ENCODE data around the gene BPIFB4. TPM values are rescaled to one million over a fixed set of nuclear protein-coding genes. Genes with fewer than 3 reads are reported as not detected.

Gene BPIFB4
- total RNA-seq, result not detected in 2 replicates

GRCh38 chr20:33079259-33079658 lies at the start of gene BPIFB4:
Gene BPIFB4, plus strand, starts transcription at chr20:33079643. Its CDS starts 1,884 bp downstream, at chr20:33081527.

DNA sequence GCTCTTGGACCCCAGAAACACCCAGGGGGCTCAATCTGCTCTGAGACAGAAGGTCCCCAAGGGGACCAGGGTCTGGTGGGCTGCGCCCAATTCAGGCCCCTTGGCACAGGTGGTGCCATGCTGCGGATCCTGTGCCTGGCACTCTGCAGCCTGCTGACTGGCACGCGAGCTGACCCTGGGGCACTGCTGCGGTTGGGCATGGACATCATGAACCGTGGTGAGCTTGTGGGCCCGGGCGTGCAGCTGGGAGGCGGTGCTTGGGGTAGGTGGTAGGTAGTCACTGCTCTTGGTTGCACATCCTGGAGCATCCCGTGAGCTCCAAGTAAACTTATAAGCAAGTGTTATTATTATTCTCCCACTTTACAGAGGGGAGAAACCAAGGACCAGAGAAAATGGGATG lies 47.9 kb upstream of the BPIFB4 start, which contains the start of gene BPIFB6:
Gene BPIFB6, plus strand, starts transcription at position 118 of the 400 bp plus-strand sequence. Its CDS starts 0 bp downstream, at position 118.

GRCh38 chr20:33053291-33054106 lies 25.9 kb upstream of the BPIFB4 start, which contains the start of gene BPIFB3:
Gene BPIFB3, plus strand, starts transcription at chr20:33053903. Its CDS starts 1,533 bp downstream, at chr20:33055436.

Other genes with a start within 250 kb of the BPIFB4 start
- 0.44 TPM in 1 of 2 replicates, not detected in the other for gene EFCAB8, start 220.7 kb upstream of the BPIFB4 start, total RNA-seq
- not detected in 2 replicates for gene SUN5, start 75.2 kb upstream of the BPIFB4 start, total RNA-seq
- not detected in 2 replicates for gene BPIFB2, start 71.9 kb upstream of the BPIFB4 start, total RNA-seq
- not detected in 2 replicates for gene BPIFB6, start 48.0 kb upstream of the BPIFB4 start, total RNA-seq
- not detected in 2 replicates for gene BPIFB3, start 25.7 kb upstream of the BPIFB4 start, total RNA-seq
- not detected in 2 replicates for gene BPIFA2, start 88.5 kb downstream of the BPIFB4 start, total RNA-seq
- not detected in 2 replicates for gene BPIFA3, start 137.7 kb downstream of the BPIFB4 start, total RNA-seq
- not detected in 2 replicates for gene BPIFA1, start 156.4 kb downstream of the BPIFB4 start, total RNA-seq
- gene BPIFB1, start 203.6 kb downstream of the BPIFB4 start, total RNA-seq, result not detected in 2 replicates